OCI-LY3 (cell line): ENCODE measurements around the gene CSRP1.
A peak's percentile ranks its signal among the peaks of the same experiment; 100 is the strongest.

Source experiments
- H2AFZ ChIP-seq: fragments of 200-600, 300-600 bp; shearing (Covaris generic); 2 replicates; pipeline ENCODE4 v1.6.0; 2014; ENCODE audit warnings: antibody characterized with exemption, low read depth, low read length
- H3K27ac ChIP-seq: fragments of 200-600, 300-600 bp; sonication (generic); 2 replicates; pipeline ENCODE4 v1.5.1; 2014; ENCODE audit warnings: mild to moderate bottlenecking, low read length, moderate library complexity, mixed read lengths
- H3K27me3 ChIP-seq: fragments of 200-600, 300-600 bp; sonication (generic); 2 replicates; pipeline ENCODE4 v1.6.1; 2014; ENCODE audit warnings: low read depth, low read length, mixed read lengths
- H3K36me3 ChIP-seq: fragments of 200-600, 300-600 bp; sonication (generic); replicated peaks from 2 replicates; pipeline ENCODE3; 2014; ENCODE audit warnings: low read depth, low read length, mixed read lengths
- H3K4me1 ChIP-seq: fragments of 300-600, 200-600 bp; sonication (generic); 2 replicates; pipeline ENCODE4 v1.6.1; 2014; ENCODE audit warnings: low read length, mixed read lengths
- H3K4me2 ChIP-seq: fragments of 200-600, 300-600 bp; sonication (generic); 2 replicates; pipeline ENCODE4 v1.6.1; 2014; ENCODE audit warnings: low read length, mixed read lengths
- H3K4me3 ChIP-seq: fragments of 300-600, 200-600 bp; sonication (generic); 2 replicates; pipeline ENCODE4 v1.5.1; 2014; ENCODE audit warnings: antibody characterized with exemption, mild to moderate bottlenecking, low read length, moderate library complexity
- H3K79me2 ChIP-seq: fragments of 300-600, 200-600 bp; shearing (Covaris generic); 2 replicates; pipeline ENCODE4 v1.6.1; 2014; ENCODE audit warnings: mild to moderate bottlenecking, low read length, mixed read lengths
- H3K9ac ChIP-seq: fragments of 300-600, 200-600 bp; shearing (Covaris generic); 2 replicates; pipeline ENCODE4 v1.6.0; 2014; ENCODE audit warnings: mild to moderate bottlenecking, low read length, moderate library complexity
- H3K9me3 ChIP-seq: fragments of 200-600, 300-600 bp; shearing (Covaris generic); 2 replicates; pipeline ENCODE4 v1.6.1; 2014; ENCODE audit warnings: low read length, mixed read lengths; ENCODE audit not compliant: insufficient read depth
- H4K20me1 ChIP-seq: fragments of 200-600, 300-600 bp; sonication (generic); 2 replicates; pipeline ENCODE4 v1.6.1; 2016; ENCODE audit warnings: low read length, mixed read lengths; ENCODE audit not compliant: insufficient read depth
- EZH2phosphoT487 ChIP-seq: fragments of 200-600 bp; shearing (Covaris generic); IDR thresholded peaks from 2 replicates; pipeline ENCODE4 v1.6.1; 2018; ENCODE audit warnings: antibody characterized with exemption, mixed run types, low read depth
- TF ChIP-seq, protein P1 (sequence below): fragments of 200-600, 300-600 bp; sonication (generic); IDR thresholded peaks from 2 replicates; pipeline ENCODE4 v1.5.1; 2014; ENCODE audit warnings: antibody characterized with exemption, low read length, low read depth

Gene CSRP1

DNA sequence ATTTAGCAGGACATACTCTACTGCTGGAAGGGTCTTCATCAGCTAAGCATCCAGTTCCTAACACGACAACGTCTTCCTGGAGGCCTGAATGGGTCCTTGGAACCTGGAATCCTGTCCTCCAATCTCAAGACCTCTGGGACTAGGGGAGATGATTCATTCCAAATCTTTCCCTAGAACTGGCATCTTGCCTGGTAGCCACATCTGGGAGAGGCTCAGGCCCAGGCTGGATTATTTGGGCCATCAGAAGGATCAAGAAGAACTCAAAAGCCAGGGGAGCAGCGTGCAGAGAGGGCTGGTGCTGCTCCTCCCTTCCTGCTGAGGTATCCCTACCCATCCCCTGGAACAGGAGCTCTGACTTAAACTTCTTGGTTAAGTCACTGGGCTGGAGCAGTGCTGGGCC, 35.2 kb downstream of the CSRP1 start:
- Histone ChIP-seq H3K4me3 (no peak overlapping the region), H3K9ac (no peak overlapping the region), H2AFZ (no peak overlapping the region), H3K4me1 (peaks cover 3% of the 10 kb centered on the region; the same call in 1 of the 2 replicates), H3K4me2 (no peak overlapping the region), H4K20me1 (no peaks in the 10 kb centered on the region), H3K27ac (no peak overlapping the region), H3K79me2 (no peaks in the 10 kb centered on the region), H3K36me3 (no peaks in the 10 kb centered on the region), H3K9me3 (no peaks in the 10 kb centered on the region), H3K27me3 (peaks cover 43% of the 10 kb centered on the region)
- TF ChIP-seq, protein P1, sequence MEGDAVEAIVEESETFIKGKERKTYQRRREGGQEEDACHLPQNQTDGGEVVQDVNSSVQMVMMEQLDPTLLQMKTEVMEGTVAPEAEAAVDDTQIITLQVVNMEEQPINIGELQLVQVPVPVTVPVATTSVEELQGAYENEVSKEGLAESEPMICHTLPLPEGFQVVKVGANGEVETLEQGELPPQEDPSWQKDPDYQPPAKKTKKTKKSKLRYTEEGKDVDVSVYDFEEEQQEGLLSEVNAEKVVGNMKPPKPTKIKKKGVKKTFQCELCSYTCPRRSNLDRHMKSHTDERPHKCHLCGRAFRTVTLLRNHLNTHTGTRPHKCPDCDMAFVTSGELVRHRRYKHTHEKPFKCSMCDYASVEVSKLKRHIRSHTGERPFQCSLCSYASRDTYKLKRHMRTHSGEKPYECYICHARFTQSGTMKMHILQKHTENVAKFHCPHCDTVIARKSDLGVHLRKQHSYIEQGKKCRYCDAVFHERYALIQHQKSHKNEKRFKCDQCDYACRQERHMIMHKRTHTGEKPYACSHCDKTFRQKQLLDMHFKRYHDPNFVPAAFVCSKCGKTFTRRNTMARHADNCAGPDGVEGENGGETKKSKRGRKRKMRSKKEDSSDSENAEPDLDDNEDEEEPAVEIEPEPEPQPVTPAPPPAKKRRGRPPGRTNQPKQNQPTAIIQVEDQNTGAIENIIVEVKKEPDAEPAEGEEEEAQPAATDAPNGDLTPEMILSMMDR: no peak
- no peak for TF ChIP-seq EZH2phosphoT487

DNA sequence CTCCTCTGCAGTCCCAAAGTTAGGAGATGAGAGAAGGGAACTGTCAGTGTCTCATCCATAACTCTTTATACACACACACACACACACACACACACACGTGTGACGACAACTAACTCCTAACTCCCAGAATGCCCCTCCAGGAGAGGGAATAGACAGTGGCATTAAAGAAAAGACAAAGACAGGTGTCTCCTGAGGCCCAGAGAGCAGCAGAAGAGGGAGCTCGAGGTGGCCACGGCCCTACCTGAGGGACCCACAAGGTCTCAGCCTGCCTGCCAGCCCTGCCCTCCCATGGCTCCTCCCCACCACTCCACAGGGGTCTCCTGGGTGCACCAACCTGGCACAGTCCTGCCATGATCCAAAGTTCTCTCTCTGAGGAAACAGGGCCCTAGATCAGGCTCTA, 36.3 kb downstream of the CSRP1 start:
- Histone ChIP-seq H2AFZ (no peak overlapping the region), H3K4me1 (no peaks in the 10 kb centered on the region), H3K79me2 (no peaks in the 10 kb centered on the region), H3K4me3 (no peak overlapping the region), H4K20me1 (no peaks in the 10 kb centered on the region), H3K27me3 (peaks cover 31% of the 10 kb centered on the region), H3K9ac (no peak overlapping the region), H3K27ac (no peak overlapping the region), H3K9me3 (no peaks in the 10 kb centered on the region), H3K36me3 (no peaks in the 10 kb centered on the region), H3K4me2 (no peak overlapping the region)
- TF ChIP-seq EZH2phosphoT487: no peak
- TF ChIP-seq, protein P1: no peak

DNA sequence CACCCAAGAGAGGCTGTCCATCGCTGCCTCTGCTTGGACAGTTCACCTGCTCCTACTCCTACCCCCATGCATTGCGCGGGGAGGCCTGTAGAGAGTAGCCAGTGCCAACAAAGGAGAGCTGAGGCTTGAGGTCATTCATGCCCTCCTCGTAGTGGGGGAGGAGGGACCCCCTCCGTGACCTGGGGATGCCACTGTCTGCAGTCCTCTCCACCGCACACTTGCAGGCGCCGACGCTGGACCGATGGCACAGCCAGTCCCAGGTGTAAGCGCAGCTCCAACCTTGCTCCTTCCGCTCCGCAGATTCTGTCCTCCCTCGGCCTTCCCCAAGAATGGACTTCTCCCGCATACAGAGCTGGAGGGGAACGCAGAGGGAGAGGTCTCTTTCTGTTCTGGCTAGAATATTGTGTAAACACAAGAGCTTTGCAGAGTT, 37.3 kb downstream of the CSRP1 start:
- Histone ChIP-seq H2AFZ (no peak overlapping the region), H3K36me3 (no peaks in the 10 kb centered on the region), H3K4me2 (peak overlapping the region; percentile 61; the same call in 1 of the 2 replicates), H3K9me3 (no peaks in the 10 kb centered on the region), H3K27ac (no peak overlapping the region), H3K9ac (no peak overlapping the region; the same call in 1 of the 2 replicates), H4K20me1 (no peaks in the 10 kb centered on the region), H3K79me2 (no peaks in the 10 kb centered on the region), H3K4me3 (peak overlapping the region; percentile 69), H3K4me1 (no peaks in the 10 kb centered on the region), H3K27me3 (peaks cover 24% of the 10 kb centered on the region)
- TF ChIP-seq, protein P1: no peak
- TF ChIP-seq EZH2phosphoT487: no peak

DNA sequence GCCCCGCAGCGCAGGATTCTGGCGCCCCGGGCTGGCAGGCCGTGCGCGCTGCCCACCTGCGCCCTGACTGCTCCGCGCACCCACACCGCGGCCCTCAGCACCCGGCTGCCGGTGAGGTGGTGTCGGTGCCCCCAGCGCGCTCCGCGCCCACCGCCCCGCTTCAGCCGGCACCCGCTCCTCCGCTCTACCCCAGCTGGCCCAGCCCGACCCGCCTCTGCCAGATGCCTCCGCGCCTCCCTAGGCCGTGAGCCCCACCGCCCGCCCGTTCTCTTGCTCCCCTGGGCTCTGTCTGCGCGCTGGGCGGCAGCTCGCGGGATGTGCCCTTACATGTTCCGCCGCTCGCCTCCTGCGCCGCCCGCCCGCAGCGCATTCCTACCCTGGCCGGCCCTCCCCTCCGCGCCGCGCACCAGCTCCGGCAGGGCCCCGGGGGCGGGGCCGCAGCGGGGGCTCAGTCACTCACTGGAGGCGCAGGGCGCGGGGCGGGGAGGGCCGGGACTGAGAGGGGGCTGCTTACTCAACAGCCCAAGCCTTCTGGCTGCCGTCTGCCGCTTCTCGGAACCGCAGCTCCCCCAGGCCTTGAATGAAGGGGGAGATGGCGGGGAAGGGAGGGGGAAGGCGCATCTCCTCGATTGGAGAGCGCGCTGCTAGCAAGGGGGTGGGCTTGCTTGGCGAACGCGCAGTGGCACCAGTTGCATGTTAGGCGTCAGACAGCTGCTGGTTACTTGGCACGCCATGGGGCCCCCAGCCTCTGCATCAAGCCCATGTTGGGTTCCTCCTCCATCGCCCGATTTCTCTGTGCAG, 37.9 kb downstream of the CSRP1 start, which contains the start of gene PHLDA3:
PHLDA3 (minus strand) TSS at position 345 of the 801 bp plus-strand sequence. CDS start 402 bp downstream, outside the sequence.
- H4K20me1 ChIP-seq: no peaks in the 10 kb centered on the region
- H3K36me3 ChIP-seq: no peaks in the 10 kb centered on the region
- H2AFZ ChIP-seq: no peak within 1 kb of the TSS
- H3K9me3 ChIP-seq: no peaks in the 10 kb centered on the region
- H3K79me2 ChIP-seq: no peaks in the 10 kb centered on the region
- H3K27ac ChIP-seq: no peak within 1 kb of the TSS
- H3K9ac ChIP-seq: peak within 1 kb of the TSS; percentile 10; the same call in 1 of the 2 replicates
- peak within 1 kb of the TSS; percentile 69 for H3K4me3 ChIP-seq
- TF ChIP-seq EZH2phosphoT487: no peak
- TF ChIP-seq, protein P1: no peak
- peak within 1 kb of the TSS; percentile 61 for H3K4me2 ChIP-seq
- H3K4me1 ChIP-seq: no peaks in the 10 kb centered on the region
- peaks cover 31% of the 10 kb centered on the region for H3K27me3 ChIP-seq
